BLaER1 (cell line): ENCODE data around the gene MYADML2.
A peak's percentile ranks its signal among the peaks of the same experiment; 100 is the strongest.

Experiments
- H3K27ac ChIP-seq: shearing (Covaris generic); formaldehyde crosslinking; 2 replicates; pipeline ENCODE4 v1.8.1; 2022
- H3K27me3 ChIP-seq: shearing (Covaris generic); formaldehyde crosslinking; 2 replicates; pipeline ENCODE4 v1.8.1; 2022
- H3K36me3 ChIP-seq: shearing (Covaris generic); formaldehyde crosslinking; 2 replicates; pipeline ENCODE4 v1.8.1; 2022
- H3K4me1 ChIP-seq: shearing (Covaris generic); formaldehyde crosslinking; 2 replicates; pipeline ENCODE4 v1.8.1; 2022
- H3K4me2 ChIP-seq: shearing (Covaris generic); formaldehyde crosslinking; 2 replicates; pipeline ENCODE4 v1.8.1; 2022
- H3K4me3 ChIP-seq: shearing (Covaris generic); formaldehyde crosslinking; 2 replicates; pipeline ENCODE4 v1.8.1; 2022
- H3K9ac ChIP-seq: shearing (Covaris generic); formaldehyde crosslinking; 2 replicates; pipeline ENCODE4 v1.8.1; 2022
- H3K9me3 ChIP-seq: shearing (Covaris generic); formaldehyde crosslinking; 2 replicates; pipeline ENCODE4 v1.8.1; 2022
- H4K20me1 ChIP-seq: shearing (Covaris generic); formaldehyde crosslinking; 2 replicates; pipeline ENCODE4 v1.8.1; 2022
- Cebpa-rat ChIP-seq: shearing (Covaris generic); IDR thresholded peaks from 2 replicates; pipeline ENCODE4 v1.8.1; 2022

MYADML2 gene

DNA sequence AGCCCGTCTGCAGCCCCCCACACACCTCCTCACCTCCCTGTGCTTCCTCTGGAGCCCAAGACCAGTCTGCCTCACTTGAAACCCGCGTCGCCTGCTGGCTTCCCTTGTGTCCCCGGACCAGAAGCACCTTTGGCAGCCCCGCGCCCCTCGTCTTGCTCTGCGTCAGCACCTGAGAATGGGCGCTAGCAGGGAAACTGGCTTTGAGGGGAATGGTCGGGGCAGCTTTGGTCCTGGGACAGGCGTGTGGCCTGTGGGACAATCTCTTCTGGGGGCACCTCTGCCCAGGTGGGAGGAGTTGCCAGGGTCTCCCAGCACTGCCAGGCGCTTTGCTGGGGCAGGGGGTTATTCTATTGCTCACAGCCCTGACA lies 15.9 kb downstream of the MYADML2 start:
- Histone ChIP-seq H3K9me3 (no peaks in the 10 kb centered on the region), H4K20me1 (peaks cover 61% of the 10 kb centered on the region), H3K4me1 (peaks cover 71% of the 10 kb centered on the region), H3K36me3 (peaks cover 27% of the 10 kb centered on the region), H3K27ac (peak overlapping the region; percentile 15; the same call in 1 of the 2 replicates), H3K9ac (no peak overlapping the region), H3K27me3 (peaks cover 19% of the 10 kb centered on the region), H3K4me3 (no peak overlapping the region), H3K4me2 (peak overlapping the region; percentile 94)
- TF ChIP-seq Cebpa-rat: no peak

DNA sequence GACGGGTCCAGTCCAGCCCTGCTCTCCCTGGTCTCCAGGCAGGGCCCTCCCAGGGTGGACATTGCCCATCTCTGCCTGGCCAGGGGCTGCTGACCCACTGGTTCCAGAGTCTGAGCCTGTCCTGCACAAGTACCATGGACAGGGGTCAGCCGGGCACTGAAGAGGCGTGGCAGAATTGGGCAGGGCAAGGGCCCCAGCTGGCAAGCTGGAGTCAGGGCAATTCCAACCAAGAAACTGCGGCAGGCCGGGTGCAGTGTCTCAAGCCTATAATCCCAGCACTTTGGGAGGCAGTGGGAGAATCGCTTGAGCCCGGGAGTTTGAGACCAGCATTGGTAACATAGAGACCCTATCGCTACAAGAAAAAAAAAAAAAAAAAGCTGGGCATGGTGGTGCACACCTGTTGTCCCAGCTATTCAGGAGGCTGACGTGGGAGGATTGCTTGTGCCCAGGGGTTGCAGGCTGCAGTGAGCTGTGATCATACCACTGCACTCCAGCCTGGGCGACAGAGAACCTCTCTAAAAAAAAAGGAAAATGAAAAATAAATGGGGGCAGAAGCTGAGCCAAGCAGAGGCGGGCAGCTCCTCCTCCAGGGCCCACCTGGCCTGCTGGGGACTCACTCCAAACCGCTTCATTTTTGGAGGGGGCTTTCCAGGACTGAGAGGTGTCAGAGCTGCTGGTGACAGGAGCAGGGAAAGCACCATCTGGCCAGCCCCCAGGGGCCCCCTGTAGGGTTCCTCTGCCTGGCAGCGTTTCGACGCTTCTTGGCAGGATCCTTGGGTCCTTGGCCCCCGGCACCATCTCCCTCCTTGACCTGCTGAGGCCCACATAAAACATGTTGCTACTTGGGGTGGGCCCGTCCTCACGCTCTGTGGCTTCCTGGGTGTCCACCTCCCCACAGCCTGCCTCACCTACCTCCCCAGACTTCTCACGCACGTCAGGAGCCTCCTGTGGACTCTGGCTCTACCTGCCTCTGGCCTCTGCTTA lies 16.6 kb downstream of the MYADML2 start:
- no peaks in the 10 kb centered on the region for H3K9me3 ChIP-seq
- peaks cover 19% of the 10 kb centered on the region for H3K27me3 ChIP-seq
- H3K4me3 ChIP-seq: no peak overlapping the region
- H4K20me1 ChIP-seq: peaks cover 66% of the 10 kb centered on the region
- peak overlapping the region; percentile 15; the same call in 1 of the 2 replicates for H3K27ac ChIP-seq
- H3K4me2 ChIP-seq: peak overlapping the region; percentile 94
- TF ChIP-seq Cebpa-rat: no peak
- H3K4me1 ChIP-seq: peaks cover 71% of the 10 kb centered on the region
- no peak overlapping the region for H3K9ac ChIP-seq
- peaks cover 26% of the 10 kb centered on the region for H3K36me3 ChIP-seq

DNA sequence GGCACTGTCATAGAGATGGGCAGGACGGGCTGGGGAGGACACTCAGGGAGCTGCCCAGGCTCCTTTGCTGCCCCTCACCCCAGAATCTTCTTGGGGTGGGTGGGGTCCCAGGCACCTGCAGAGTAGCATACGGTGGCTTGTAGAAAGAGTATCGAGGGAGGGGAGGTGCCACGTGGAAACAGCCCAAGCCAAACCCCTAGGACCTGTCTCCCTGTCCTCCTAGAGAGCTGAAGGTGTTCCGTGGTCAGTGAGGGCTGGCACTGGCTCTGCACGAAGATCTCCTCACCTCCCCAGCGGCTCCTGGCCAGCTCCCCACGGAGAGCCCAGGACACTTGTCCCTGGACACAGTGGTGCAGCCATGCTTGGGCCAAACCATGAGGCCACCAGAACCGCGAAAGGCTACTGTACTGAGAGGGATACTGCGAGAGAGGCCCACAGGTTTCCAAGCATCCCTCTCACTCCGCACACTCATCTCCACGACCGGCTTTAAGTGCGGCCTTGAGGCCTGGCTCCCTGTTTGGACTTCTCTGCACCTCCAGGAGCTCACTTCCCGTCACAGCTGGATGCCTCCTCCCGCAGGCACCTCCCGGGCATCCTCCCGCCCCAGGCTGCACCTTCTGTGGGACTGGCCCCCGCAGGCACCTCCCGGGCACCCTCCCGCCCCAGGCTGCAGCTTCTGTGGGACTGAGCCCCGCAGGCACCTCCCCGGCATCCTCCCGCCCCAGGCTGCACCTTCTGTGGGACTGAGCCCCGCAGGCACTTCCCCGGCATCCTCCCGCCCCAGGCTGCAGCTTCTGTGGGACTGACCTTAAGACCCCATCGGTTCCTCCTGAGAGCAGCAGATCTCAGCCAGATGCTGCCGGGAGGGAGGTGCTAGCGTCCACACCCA lies 17.5 kb downstream of the MYADML2 start:
- Histone ChIP-seq H3K9ac (peak overlapping the region; percentile 91), H3K4me3 (peak overlapping the region; percentile 97; the same call in 1 of the 2 replicates), H3K27ac (no peak overlapping the region), H3K9me3 (no peaks in the 10 kb centered on the region), H3K27me3 (peaks cover 19% of the 10 kb centered on the region), H3K4me1 (peaks cover 71% of the 10 kb centered on the region), H3K4me2 (peak overlapping the region; percentile 94), H4K20me1 (peaks cover 66% of the 10 kb centered on the region), H3K36me3 (peaks cover 17% of the 10 kb centered on the region)
- no peak for TF ChIP-seq Cebpa-rat

DNA sequence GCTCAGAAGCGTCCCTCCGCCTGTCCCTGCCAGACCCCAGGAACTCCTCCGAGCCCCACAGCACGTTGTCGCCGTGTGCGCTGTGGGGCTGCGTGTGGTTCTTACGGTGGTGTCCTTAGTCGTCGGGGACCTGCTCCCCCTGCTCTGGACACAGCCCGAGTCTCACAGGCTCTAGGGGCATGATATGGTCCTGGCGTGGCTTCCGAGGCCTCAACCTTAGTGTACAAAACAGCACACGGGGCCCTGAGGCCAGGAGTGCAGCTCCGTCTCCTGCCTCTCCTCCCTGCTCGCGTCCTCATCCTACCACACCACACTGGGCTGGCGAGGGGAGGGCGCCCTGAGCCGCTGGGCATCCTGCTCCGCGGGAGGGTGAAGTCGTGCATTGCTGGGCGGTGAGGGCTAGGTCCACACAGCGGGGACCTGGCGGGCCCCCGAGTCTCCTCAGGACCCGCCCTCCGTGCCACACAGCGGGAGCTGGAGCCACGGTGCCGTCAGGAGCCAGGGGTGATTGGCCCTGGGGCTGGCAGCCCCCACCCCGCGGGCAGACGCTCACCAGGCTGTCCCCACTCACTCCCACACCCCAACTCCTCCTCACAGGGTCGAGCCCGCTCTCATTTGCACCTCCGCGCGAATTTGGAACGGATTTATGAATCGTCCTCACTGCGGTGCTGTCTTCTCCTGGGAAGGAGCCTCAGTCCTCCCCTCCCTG lies 18.3 kb downstream of the MYADML2 start:
- peaks cover 19% of the 10 kb centered on the region for H3K27me3 ChIP-seq
- H3K36me3 ChIP-seq: peaks cover 9% of the 10 kb centered on the region
- no peaks in the 10 kb centered on the region for H3K9me3 ChIP-seq
- H3K4me2 ChIP-seq: peak overlapping the region; percentile 94
- H3K4me3 ChIP-seq: peak overlapping the region; percentile 97
- no peak for TF ChIP-seq Cebpa-rat
- H3K27ac ChIP-seq: peak overlapping the region; percentile 91
- peak overlapping the region; percentile 91 for H3K9ac ChIP-seq
- H4K20me1 ChIP-seq: peaks cover 66% of the 10 kb centered on the region
- peaks cover 73% of the 10 kb centered on the region for H3K4me1 ChIP-seq

DNA sequence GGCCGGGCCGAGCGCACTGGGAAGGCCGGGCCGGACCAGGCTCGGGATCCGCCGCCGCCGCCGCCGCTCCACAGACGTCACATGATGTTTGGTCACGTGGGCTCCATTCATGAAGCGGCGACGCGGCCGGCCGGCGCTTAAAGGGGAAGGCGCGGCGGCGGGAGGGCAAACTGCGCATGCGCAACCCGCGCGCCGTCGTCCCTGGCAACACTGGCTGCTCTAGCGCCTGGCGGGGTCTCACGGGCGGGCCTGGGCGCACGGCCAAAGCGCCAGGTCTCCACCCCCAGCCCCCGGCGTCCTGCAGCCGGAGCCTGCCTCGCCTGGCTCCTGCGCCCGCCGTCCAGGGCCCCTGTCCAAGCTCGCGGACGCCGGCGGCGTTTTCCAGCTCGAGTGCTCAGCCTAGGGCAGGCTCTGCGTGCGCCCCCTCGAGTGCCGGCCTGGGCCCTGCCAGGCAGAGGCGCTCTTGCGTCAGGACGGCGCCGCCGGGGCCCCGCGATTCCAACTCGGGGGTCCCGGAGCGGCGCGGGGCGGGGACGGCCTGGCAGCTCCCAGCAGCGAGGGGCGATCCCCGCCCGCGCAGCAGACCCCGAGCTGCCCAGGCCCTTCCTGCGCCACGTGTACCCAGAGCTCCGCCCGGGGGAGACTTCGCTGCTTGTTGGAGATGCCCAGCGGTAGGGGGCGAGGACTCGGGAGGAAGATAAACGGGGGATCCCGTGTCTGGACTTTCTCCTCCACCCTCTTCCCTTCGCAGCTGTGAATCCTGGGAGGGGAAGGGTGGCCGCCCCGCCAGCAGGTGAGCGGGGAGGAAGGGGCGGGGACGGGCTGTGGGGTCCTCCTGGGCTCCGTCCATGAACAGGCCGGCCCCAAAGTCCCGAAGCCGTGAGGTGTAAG lies 19.1 kb downstream of the MYADML2 start, which contains the start of gene MAFG:
TSS of gene MAFG (minus strand) at position 83 of the 891 bp plus-strand sequence. CDS start 4,550 bp downstream, outside the sequence.
- peaks cover 62% of the 10 kb centered on the region for H4K20me1 ChIP-seq
- peak within 1 kb of the TSS; percentile 100 for H3K4me2 ChIP-seq
- no peaks in the 10 kb centered on the region for H3K9me3 ChIP-seq
- H3K4me1 ChIP-seq: peaks cover 81% of the 10 kb centered on the region
- H3K4me3 ChIP-seq: peak within 1 kb of the TSS; percentile 97
- H3K27ac ChIP-seq: peak within 1 kb of the TSS; percentile 91
- TF ChIP-seq Cebpa-rat: no peak
- H3K9ac ChIP-seq: peak within 1 kb of the TSS; percentile 91
- peaks cover 19% of the 10 kb centered on the region for H3K27me3 ChIP-seq
- H3K36me3 ChIP-seq: peaks cover 2% of the 10 kb centered on the region

DNA sequence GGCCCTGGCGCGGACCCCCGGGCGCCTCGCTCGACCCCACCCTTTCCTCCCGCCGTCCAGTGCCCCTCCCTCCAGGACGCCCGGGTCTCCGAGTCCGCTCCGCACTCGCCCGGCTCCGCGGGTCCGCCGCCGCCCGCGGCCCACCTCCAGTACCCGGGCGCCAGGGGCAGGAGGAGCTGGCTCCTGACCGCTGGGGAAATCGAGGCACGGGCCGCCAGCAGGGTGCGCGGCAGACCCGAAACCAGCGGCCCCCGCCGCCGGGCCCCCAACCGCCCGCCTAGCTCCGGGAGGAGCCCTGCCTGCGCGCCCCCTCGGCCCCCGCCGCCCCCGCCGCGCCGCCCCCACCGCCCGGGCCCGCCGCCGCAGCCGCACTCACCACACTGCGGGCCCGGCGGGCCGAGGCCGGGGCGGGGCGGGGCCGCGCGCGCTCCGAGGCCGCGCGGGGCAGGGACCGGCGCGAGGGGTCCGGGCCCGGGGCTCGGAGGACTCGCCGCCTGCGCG lies 19.8 kb downstream of the MYADML2 start:
- peaks cover 55% of the 10 kb centered on the region for H4K20me1 ChIP-seq
- H3K4me2 ChIP-seq: peak overlapping the region; percentile 100
- H3K4me3 ChIP-seq: peak overlapping the region; percentile 97
- H3K4me1 ChIP-seq: peaks cover 85% of the 10 kb centered on the region
- H3K27me3 ChIP-seq: peaks cover 19% of the 10 kb centered on the region
- peak overlapping the region; percentile 91 for H3K9ac ChIP-seq
- peaks cover 8% of the 10 kb centered on the region for H3K36me3 ChIP-seq
- no peak for TF ChIP-seq Cebpa-rat
- H3K9me3 ChIP-seq: no peaks in the 10 kb centered on the region
- H3K27ac ChIP-seq: peak overlapping the region; percentile 91

DNA sequence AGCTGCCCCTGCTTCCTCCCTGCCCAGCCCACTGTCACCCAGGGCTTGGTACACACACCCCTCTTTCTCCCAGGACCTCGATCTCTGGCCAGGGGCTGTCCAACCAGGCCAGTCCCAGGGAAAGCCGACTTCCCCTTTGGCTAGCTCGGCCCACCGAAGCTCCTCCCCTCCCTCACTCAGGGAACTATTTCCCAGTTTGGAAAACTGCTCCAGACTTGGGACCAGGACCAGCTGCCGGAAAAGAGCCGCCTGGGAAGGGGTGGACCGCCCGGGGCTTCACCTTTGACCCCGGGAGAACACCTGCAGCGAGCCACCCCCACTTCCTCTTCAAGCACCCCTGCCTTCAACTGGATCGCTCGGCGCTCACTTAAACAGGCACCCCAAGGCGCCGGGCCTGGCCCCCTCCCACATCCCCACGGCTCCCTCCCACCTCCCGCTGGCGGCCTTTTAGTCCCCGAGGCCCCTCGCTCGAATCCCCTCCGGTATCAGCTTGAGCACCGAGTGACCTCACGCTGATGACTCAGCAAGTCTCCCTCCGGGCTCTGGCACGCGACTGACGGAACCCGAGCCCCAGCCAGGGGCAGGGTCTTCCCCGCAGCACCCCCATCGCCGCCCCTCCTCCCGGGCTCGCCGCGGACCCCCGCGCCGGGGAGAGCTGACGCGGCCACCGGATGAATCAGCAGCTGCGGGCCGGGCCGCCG lies 20.4 kb downstream of the MYADML2 start:
- peak overlapping the region; percentile 100 for H3K4me2 ChIP-seq
- H3K36me3 ChIP-seq: peaks cover 13% of the 10 kb centered on the region
- H3K9ac ChIP-seq: peak overlapping the region; percentile 91
- H3K27me3 ChIP-seq: peaks cover 19% of the 10 kb centered on the region
- peaks cover 49% of the 10 kb centered on the region for H4K20me1 ChIP-seq
- no peaks in the 10 kb centered on the region for H3K9me3 ChIP-seq
- peak overlapping the region; percentile 97 for H3K4me3 ChIP-seq
- peak overlapping the region; percentile 91 for H3K27ac ChIP-seq
- no peak for TF ChIP-seq Cebpa-rat
- H3K4me1 ChIP-seq: peaks cover 85% of the 10 kb centered on the region
